NCI-H2196 treated with DMSO at 0.1 percent for 48 hours (cell line): ENCODE measurements around the gene ENG.
A peak's percentile ranks its signal among the peaks of the same experiment; 100 is the strongest.
"Not testable (repeated sequence)": the region's sequence is repeated elsewhere in the genome, so short reads cannot be mapped to it uniquely, and the experiment has no call there.

ENCODE experiments used
- DNase-seq: peaks from one replicate; lab custom pipeline; 2025; ENCODE audit not compliant: unreplicated experiment; lab: John Stamatoyannopoulos, UW

The ENG gene

GRCh38 chr9:127794001-127794791, 60.3 kb downstream of the ENG start:
- DNase-seq = no peak

GRCh38 chr9:127793093-127793708, 61.3 kb downstream of the ENG start:
- no peak for DNase-seq

GRCh38 chr9:127792417-127793031, 61.9 kb downstream of the ENG start:
- no peak for DNase-seq

GRCh38 chr9:127791085-127791484, 63.4 kb downstream of the ENG start:
- DNase-seq = no peak

GRCh38 chr9:127790094-127790855, 64.2 kb downstream of the ENG start:
- DNase-seq = no peak

- no peak for DNase-seq
Observed at GRCh38 chr9:127789179-127789578, 65.3 kb downstream of the ENG start.

GRCh38 chr9:127788337-127789011, 66.0 kb downstream of the ENG start:
- DNase-seq = no peak

GRCh38 chr9:127786773-127787104, 67.7 kb downstream of the ENG start:
- no peak for DNase-seq

GRCh38 chr9:127785933-127786772, 68.3 kb downstream of the ENG start, which contains the start of gene CDK9:
TSS of gene CDK9 (plus strand) at chr9:127786034. CDS start at chr9:127786149, 115 bp downstream.
- peak; percentile 84 for DNase-seq

- DNase-seq = peak; percentile 82
Observed at GRCh38 chr9:127785023-127785932, 69.2 kb downstream of the ENG start.

- no peak for DNase-seq
Observed at GRCh38 chr9:127783111-127784008, 71.1 kb downstream of the ENG start.

GRCh38 chr9:127781806-127782205, 72.7 kb downstream of the ENG start:
- DNase-seq = no peak

GRCh38 chr9:127780909-127781308, 73.5 kb downstream of the ENG start:
- DNase-seq = not testable (repeated sequence)

GRCh38 chr9:127780126-127780885, 74.2 kb downstream of the ENG start:
- DNase-seq = no peak

GRCh38 chr9:127779136-127779981, 75.1 kb downstream of the ENG start:
- no peak for DNase-seq
